Caco-2 (cell line): ENCODE measurements around the gene MED14. TPM values are rescaled to one million over a fixed set of nuclear protein-coding genes. Genes with fewer than 3 reads are reported as not detected.

Experiments used
- BruUV-seq: library from RNA; stranded (reverse); fragments of 400-500 nt; replicated peaks from 2 replicates; lab custom pipeline; 2021; lab: Mats Ljungman, UMichigan
- CTCF ChIA-PET: fragments of 300-600 bp; sonication (Branson Sonifier 250); formaldehyde crosslinking; loops from one replicate; lab custom pipeline; 2022; ENCODE audit warnings: antibody characterized with exemption; lab: Charles Lee
- POLR2A ChIA-PET: fragments of 300-600 bp; sonication (Branson Sonifier 250); formaldehyde crosslinking; loops from one replicate; lab custom pipeline; 2022; ENCODE audit warnings: antibody characterized with exemption; lab: Charles Lee
- DNase-seq, 2 experiments: peaks; one replicate each; pipeline versions ENCODE4 v3.0.0 to v3.0.0-alpha.2; 2020 to 2022
- H3K27me3 ChIP-seq: replicated peaks from 2 replicates; pipeline ENCODE4 v1.6.0; 2011; ENCODE audit warnings: low read length; ENCODE audit not compliant: control insufficient read depth, insufficient read depth
- H3K36me3 ChIP-seq: 2 replicates; pipeline ENCODE4 v1.5.1; 2011; ENCODE audit warnings: low read length; ENCODE audit not compliant: control insufficient read depth, insufficient read depth
- H3K4me1 ChIP-seq: fragments of 250-450 bp; sonication (Bioruptor Pico); 2 replicates; pipeline ENCODE4 v1.5.1; 2020; ENCODE audit warnings: mild to moderate bottlenecking
- H3K4me3 ChIP-seq: 2 replicates; pipeline ENCODE4 v1.5.1; 2011; ENCODE audit warnings: low read depth, mild to moderate bottlenecking, control low read depth, low read length
- H3K9me3 ChIP-seq: fragments of 250-450 bp; sonication (Bioruptor Pico); 2 replicates; pipeline ENCODE4 v1.5.1; 2020; ENCODE audit warnings: mild to moderate bottlenecking, moderate library complexity
- H3K27ac Mint-ChIP-seq: one replicate; pipeline ENCODE4 v1.8.0; 2022; ENCODE audit warnings: mixed read lengths; ENCODE audit not compliant: unreplicated experiment
- H3K27me3 Mint-ChIP-seq: one replicate; pipeline ENCODE4 v1.8.0; 2022; ENCODE audit warnings: mixed read lengths; ENCODE audit not compliant: insufficient read depth, unreplicated experiment
- H3K36me3 Mint-ChIP-seq: one replicate; pipeline ENCODE4 v1.8.0; 2022; ENCODE audit warnings: mild to moderate bottlenecking, mixed read lengths; ENCODE audit not compliant: insufficient read depth, unreplicated experiment
- H3K4me1 Mint-ChIP-seq: one replicate; pipeline ENCODE4 v1.8.0; 2022; ENCODE audit warnings: low read depth, mixed read lengths; ENCODE audit not compliant: unreplicated experiment
- H3K4me3 Mint-ChIP-seq: one replicate; pipeline ENCODE4 v1.8.0; 2022; ENCODE audit warnings: mild to moderate bottlenecking, moderate library complexity, mixed read lengths; ENCODE audit not compliant: unreplicated experiment
- H3K9me3 Mint-ChIP-seq: one replicate; pipeline ENCODE4 v1.8.0; 2022; ENCODE audit warnings: mixed read lengths; ENCODE audit not compliant: unreplicated experiment
- intact Hi-C: fragments of 100-400 bp; cut with micrococcal nuclease; formaldehyde crosslinking; loops from one replicate; pipeline ENCODE4 v1.10.0; 2022; ENCODE audit not compliant: unreplicated experiment
- total RNA-seq: library from RNA; stranded (reverse); gene quantifications from 2 replicates; pipeline ENCODE4 v1.2.3, GENCODE V29; 2022
- TF ChIP-seq, protein P1 (sequence below), 2 experiments: fragments of 200-600 bp in 1 of 2; IDR thresholded peaks; 1 replicate in 1 of 2; 2 replicates in 1 of 2; pipeline versions ENCODE4 v1.5.1 to v1.8.0; 2011 to 2022; ENCODE audit warnings: antibody characterized with exemption in 1 of 2, control low read depth in 1 of 2, inconsistent platforms in 1 of 2, low read depth in 1 of 2, low read length in 1 of 2, mild to moderate bottlenecking in 1 of 2, moderate library complexity in 1 of 2; ENCODE audit not compliant: insufficient read depth in 1 of 2, severe bottlenecking in 1 of 2, unreplicated experiment in 1 of 2

The MED14 gene
- total RNA-seq, 1 experiment from 2014 or later: 42.6 TPM

DNA sequence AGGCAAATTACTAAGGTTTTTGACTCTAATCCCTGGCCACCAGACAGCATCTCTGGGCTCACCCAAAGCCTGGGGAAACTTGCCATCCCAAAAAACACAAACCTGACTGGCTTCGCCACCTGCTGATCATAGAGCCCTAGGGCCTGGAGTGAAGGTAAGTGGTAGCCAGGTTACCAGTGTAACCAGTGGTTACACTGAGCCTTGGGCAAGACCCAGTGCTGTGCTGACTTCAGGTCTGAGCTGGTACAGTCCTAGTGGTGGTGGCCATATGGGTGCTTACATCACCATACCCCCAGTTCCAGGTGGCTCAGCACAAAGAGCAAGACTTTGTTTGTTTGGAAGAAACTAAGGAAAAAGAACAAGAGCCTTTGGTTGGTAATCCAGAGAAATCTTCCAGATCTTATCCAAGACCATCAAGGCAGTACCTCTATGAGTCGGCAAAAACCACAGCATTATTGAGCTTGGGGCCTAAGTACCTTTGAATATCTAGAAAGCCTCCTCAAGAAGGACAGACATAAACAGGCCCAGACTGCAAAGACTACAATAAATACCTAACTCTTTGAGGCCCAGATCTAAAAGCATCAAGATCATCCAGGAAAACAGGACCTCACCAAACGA, 13.7 kb downstream of the MED14 start:
- H3K27ac Mint-ChIP-seq: no peak overlapping the region
- ChIA-PET CTCF (no interaction called here), POLR2A (no interaction called here)
- H3K27me3 ChIP-seq: no peaks in the 10 kb centered on the region
- no peaks in the 10 kb centered on the region for H3K36me3 ChIP-seq
- H3K4me3 ChIP-seq: no peak overlapping the region
- peaks cover 11% of the 10 kb centered on the region for H3K36me3 Mint-ChIP-seq
- intact Hi-C loops: no loop called here
- TF ChIP-seq, protein P1, sequence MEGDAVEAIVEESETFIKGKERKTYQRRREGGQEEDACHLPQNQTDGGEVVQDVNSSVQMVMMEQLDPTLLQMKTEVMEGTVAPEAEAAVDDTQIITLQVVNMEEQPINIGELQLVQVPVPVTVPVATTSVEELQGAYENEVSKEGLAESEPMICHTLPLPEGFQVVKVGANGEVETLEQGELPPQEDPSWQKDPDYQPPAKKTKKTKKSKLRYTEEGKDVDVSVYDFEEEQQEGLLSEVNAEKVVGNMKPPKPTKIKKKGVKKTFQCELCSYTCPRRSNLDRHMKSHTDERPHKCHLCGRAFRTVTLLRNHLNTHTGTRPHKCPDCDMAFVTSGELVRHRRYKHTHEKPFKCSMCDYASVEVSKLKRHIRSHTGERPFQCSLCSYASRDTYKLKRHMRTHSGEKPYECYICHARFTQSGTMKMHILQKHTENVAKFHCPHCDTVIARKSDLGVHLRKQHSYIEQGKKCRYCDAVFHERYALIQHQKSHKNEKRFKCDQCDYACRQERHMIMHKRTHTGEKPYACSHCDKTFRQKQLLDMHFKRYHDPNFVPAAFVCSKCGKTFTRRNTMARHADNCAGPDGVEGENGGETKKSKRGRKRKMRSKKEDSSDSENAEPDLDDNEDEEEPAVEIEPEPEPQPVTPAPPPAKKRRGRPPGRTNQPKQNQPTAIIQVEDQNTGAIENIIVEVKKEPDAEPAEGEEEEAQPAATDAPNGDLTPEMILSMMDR (IDR thresholded peaks at IDR 0.05; ENCODE audit: insufficient read depth in 1 of 2, low read depth in 1 of 2, low read length in 1 of 2, severe bottlenecking in 1 of 2, unreplicated experiment in 1 of 2): no peak
- no peak overlapping the region for H3K4me3 Mint-ChIP-seq
- no peaks in the 10 kb centered on the region for H3K4me1 ChIP-seq
- no peaks in the 10 kb centered on the region for H3K9me3 Mint-ChIP-seq
- no peaks in the 10 kb centered on the region for H3K9me3 ChIP-seq
- no TSS peak for BruUV-seq
- no peak for DNase-seq
- H3K27me3 Mint-ChIP-seq: no peaks in the 10 kb centered on the region
- peaks cover 5% of the 10 kb centered on the region for H3K4me1 Mint-ChIP-seq

DNA sequence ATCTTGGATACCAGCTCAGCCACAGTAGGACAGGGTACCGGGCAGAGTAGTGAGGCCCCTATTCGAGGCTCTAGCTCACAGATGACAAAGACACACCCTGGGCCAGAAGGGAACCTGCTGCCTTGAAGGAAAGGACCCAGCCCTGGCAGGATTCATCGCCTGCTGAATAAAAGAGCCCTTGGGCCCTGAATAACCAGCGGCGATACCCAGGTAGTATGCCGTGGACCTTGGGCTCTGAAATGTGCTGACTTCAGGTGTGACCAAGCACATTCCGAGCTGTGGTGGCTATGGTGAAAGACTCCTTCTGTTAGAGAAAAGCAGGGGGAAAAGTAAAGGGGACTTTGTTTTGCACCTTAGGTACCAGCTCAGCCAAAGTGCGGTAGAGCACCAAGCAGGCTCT, 14.6 kb downstream of the MED14 start:
- H3K36me3 Mint-ChIP-seq: peaks cover 11% of the 10 kb centered on the region
- peaks cover 5% of the 10 kb centered on the region for H3K4me1 Mint-ChIP-seq
- no peak overlapping the region for H3K4me3 Mint-ChIP-seq
- H3K9me3 ChIP-seq: no peaks in the 10 kb centered on the region
- H3K27me3 Mint-ChIP-seq: no peaks in the 10 kb centered on the region
- no peak overlapping the region for H3K27ac Mint-ChIP-seq
- no TSS peak for BruUV-seq
- TF ChIP-seq, protein P1 (IDR thresholded peaks at IDR 0.05; ENCODE audit: insufficient read depth in 1 of 2, low read depth in 1 of 2, low read length in 1 of 2, severe bottlenecking in 1 of 2, unreplicated experiment in 1 of 2): no peak
- no peaks in the 10 kb centered on the region for H3K27me3 ChIP-seq
- H3K4me1 ChIP-seq: no peaks in the 10 kb centered on the region
- CTCF ChIA-PET: no interaction called here
- no peak for DNase-seq
- intact Hi-C loops: no loop called here
- H3K4me3 ChIP-seq: no peak overlapping the region
- no peaks in the 10 kb centered on the region for H3K9me3 Mint-ChIP-seq
- POLR2A ChIA-PET: no interaction called here
- H3K36me3 ChIP-seq: no peaks in the 10 kb centered on the region

DNA sequence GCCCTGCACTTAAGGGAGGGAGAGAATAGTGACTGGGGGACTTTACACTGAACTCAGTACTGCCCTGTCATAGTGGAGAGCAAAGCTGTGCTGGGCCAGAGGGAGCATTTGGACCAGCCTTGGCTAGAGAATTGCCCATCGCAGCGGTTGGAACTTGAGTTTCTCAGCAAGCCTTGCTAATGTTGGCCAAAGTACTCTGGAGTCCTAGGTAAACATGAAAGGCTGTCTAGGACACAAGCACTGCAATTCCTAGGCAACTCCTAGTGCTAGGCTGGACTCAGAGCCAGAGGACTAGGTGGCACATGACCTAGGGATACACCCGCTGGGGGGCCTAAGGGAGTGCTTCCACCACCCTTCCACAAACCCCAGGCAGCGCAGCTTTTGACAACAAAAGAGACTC, 15.0 kb downstream of the MED14 start:
- TF ChIP-seq, protein P1 (IDR thresholded peaks at IDR 0.05; ENCODE audit: insufficient read depth in 1 of 2, low read depth in 1 of 2, low read length in 1 of 2, severe bottlenecking in 1 of 2, unreplicated experiment in 1 of 2): no peak
- ChIA-PET CTCF (no interaction called here), POLR2A (no interaction called here)
- DNase-seq: no peak
- BruUV-seq: no TSS peak
- H3K9me3 ChIP-seq: no peaks in the 10 kb centered on the region
- H3K36me3 Mint-ChIP-seq: peaks cover 11% of the 10 kb centered on the region
- no peaks in the 10 kb centered on the region for H3K27me3 ChIP-seq
- no peak overlapping the region for H3K27ac Mint-ChIP-seq
- H3K4me1 Mint-ChIP-seq: peaks cover 5% of the 10 kb centered on the region
- no peak overlapping the region for H3K4me3 ChIP-seq
- no peaks in the 10 kb centered on the region for H3K36me3 ChIP-seq
- no peaks in the 10 kb centered on the region for H3K27me3 Mint-ChIP-seq
- no peaks in the 10 kb centered on the region for H3K9me3 Mint-ChIP-seq
- no peaks in the 10 kb centered on the region for H3K4me1 ChIP-seq
- H3K4me3 Mint-ChIP-seq: no peak overlapping the region
- intact Hi-C loops: no loop called here
